BJ (cell line): Measurements from ENCODE around the gene PHF24. TPM values are rescaled to one million over a fixed set of nuclear protein-coding genes. Genes with fewer than 3 reads are reported as not detected.
A peak's percentile ranks its signal among the peaks of the same experiment; 100 is the strongest.
"Not testable (repeated sequence)": the region's sequence is repeated elsewhere in the genome, so short reads cannot be mapped to it uniquely, and the experiment has no call there.

Source experiments
- CTCF ChIA-PET: fragments of 350-600 bp; formaldehyde crosslinking; extraction: SDS; loops from one replicate; lab custom pipeline; 2021; ENCODE audit warnings: antibody characterized with exemption, inconsistent platforms; lab: Yijun Ruan, JAX
- POLR2A ChIA-PET: fragments of 300-600 bp; sonication (Branson Sonifier 250); formaldehyde crosslinking; extraction: SDS; loops from one replicate; lab custom pipeline; 2021; ENCODE audit warnings: antibody characterized with exemption; lab: Charles Lee
- DNase-seq: peaks from one replicate; pipeline ENCODE4 v3.0.0-alpha.2; 2011; ENCODE audit warnings: low read depth
- H3K27me3 ChIP-seq: 2 replicates; pipeline ENCODE4 v1.6.0; 2011; ENCODE audit warnings: low read length; ENCODE audit not compliant: control insufficient read depth, insufficient read depth
- H3K36me3 ChIP-seq: 2 replicates; pipeline ENCODE4 v1.5.1; 2011; ENCODE audit warnings: low read length; ENCODE audit not compliant: control insufficient read depth, insufficient read depth
- H3K4me3 ChIP-seq: 2 replicates; pipeline ENCODE4 v1.5.1; 2011; ENCODE audit warnings: low read depth, mild to moderate bottlenecking, control low read depth, low read length
- polyA minus RNA-seq: library from RNA; depleted of rRNA, polyadenylated mRNA; stranded (reverse); fragments of >200 nt; gene quantifications from 2 replicates; pipeline ENCODE4 v1.2.3, GENCODE V29; 2011; rRNA and poly(A)+ RNA removed
- polyA plus RNA-seq: library from polyadenylated mRNA; depleted of rRNA; stranded (reverse); fragments of >200 nt; gene quantifications from 2 replicates; pipeline ENCODE4 v1.2.3, GENCODE V29; 2011; rRNA removed
- TF ChIP-seq, protein P1 (sequence below): IDR thresholded peaks from 2 replicates; pipeline ENCODE4 v1.5.1; 2011; ENCODE audit warnings: low read depth, mild to moderate bottlenecking, control low read depth, inconsistent platforms, low read length, moderate library complexity; ENCODE audit not compliant: insufficient read depth

PHF24 gene
- polyA plus RNA-seq (0.02 and 0.09 TPM in 2 replicates), polyA minus RNA-seq (0.05 TPM in 1 of 2 replicates, not detected in the other)

- peak within 1 kb of the TSS; percentile 11; the same call in 1 of the 2 replicates for H3K4me3 ChIP-seq
- POLR2A ChIA-PET, result no interaction called here
- CTCF ChIA-PET, result no interaction called here
- DNase-seq, result no peak
- TF ChIP-seq, protein P1, sequence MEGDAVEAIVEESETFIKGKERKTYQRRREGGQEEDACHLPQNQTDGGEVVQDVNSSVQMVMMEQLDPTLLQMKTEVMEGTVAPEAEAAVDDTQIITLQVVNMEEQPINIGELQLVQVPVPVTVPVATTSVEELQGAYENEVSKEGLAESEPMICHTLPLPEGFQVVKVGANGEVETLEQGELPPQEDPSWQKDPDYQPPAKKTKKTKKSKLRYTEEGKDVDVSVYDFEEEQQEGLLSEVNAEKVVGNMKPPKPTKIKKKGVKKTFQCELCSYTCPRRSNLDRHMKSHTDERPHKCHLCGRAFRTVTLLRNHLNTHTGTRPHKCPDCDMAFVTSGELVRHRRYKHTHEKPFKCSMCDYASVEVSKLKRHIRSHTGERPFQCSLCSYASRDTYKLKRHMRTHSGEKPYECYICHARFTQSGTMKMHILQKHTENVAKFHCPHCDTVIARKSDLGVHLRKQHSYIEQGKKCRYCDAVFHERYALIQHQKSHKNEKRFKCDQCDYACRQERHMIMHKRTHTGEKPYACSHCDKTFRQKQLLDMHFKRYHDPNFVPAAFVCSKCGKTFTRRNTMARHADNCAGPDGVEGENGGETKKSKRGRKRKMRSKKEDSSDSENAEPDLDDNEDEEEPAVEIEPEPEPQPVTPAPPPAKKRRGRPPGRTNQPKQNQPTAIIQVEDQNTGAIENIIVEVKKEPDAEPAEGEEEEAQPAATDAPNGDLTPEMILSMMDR, result no peak
- no peaks in the 10 kb centered on the region for H3K36me3 ChIP-seq
- H3K27me3 ChIP-seq, result peaks cover 29% of the 10 kb centered on the region
Measured at GRCh38 chr9:34957492-34958410, at the start of gene PHF24. PHF24 (plus strand) TSS chr9:34958285; CDS start chr9:34971299, 13,014 bp downstream.

- Histone ChIP-seq H3K36me3 (no peaks in the 10 kb centered on the region), H3K27me3 (no peaks in the 10 kb centered on the region; the same call in 1 of the 2 replicates), H3K4me3 (no peak overlapping the region)
- DNase-seq, result no peak
- TF ChIP-seq, protein P1, result no peak
- POLR2A ChIA-PET, result no interaction called here
- CTCF ChIA-PET, result interaction anchor here (1.1 kb wide), 3 partner anchors 13 to 68 kb away, joined by 3 to 4 read pairs (median 3); no protein-coding TSS in a partner anchor
Measured at GRCh38 chr9:34927061-34927460, 31.0 kb upstream of the PHF24 start.

- no peak for DNase-seq
- peaks cover 2% of the 10 kb centered on the region; the same call in 1 of the 2 replicates for H3K27me3 ChIP-seq
- no peaks in the 10 kb centered on the region for H3K36me3 ChIP-seq
- CTCF ChIA-PET, result interaction anchor here (1.0 to 2.0 kb wide), 3 partner anchors 10 to 26 kb away, joined by 3 to 5 read pairs (median 3); no protein-coding TSS in a partner anchor
- TF ChIP-seq, protein P1, result no peak
- no peak overlapping the region for H3K4me3 ChIP-seq
- POLR2A ChIA-PET, result no interaction called here
Measured at GRCh38 chr9:34928921-34929320, 29.2 kb upstream of the PHF24 start.

DNA sequence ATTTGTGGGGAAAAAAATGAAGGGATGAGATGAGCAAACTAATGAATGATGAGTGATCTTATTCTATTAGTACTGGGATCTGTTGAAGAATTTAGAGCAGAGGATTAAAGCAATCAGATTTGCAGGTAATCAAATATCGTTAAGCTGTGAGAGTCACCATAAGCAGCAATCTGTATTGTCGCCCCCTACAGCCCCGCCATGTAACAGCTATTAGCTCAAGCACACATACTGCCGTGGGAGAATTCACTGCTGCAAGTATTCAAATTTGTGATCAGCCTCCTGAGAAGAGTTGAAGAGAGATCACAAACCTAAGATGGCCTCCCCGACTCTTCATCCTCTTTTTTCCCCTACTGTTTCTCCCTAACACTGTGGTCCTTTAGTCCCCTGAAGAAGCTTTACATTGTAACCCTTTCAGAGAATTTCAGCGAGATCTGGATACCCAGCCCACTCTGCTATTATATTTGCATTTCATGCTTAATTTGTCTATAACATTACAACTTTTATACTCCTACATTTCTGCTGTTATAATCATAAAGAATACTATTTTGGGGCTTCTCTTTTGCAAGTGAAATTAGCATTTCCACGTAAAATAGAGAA is 28.5 kb upstream of the PHF24 start:
- Histone ChIP-seq H3K27me3 (peaks cover 2% of the 10 kb centered on the region; the same call in 1 of the 2 replicates), H3K4me3 (no peak overlapping the region), H3K36me3 (no peaks in the 10 kb centered on the region)
- ChIA-PET CTCF (interaction anchor here (0.8 to 2.0 kb wide), 4 partner anchors 10 to 30 kb away, joined by 3 to 5 read pairs (median 3); no protein-coding TSS in a partner anchor), POLR2A (no interaction called here)
- TF ChIP-seq, protein P1, result peak; percentile 59
- DNase-seq, result no peak

- H3K36me3 ChIP-seq, DNase-seq, POLR2A ChIA-PET, H3K4me3 ChIP-seq, H3K27me3 ChIP-seq: not testable (repeated sequence)
- CTCF ChIA-PET, result interaction anchor here (0.7 to 1.5 kb wide), 3 partner anchors 11 to 23 kb away, joined by 3 to 5 read pairs (median 3); no protein-coding TSS in a partner anchor
Measured at GRCh38 chr9:34939989-34940388, 18.1 kb upstream of the PHF24 start.
